Limb (tissue), 2 donors: Measurements from ENCODE around the gene TMPRSS13.

Source experiments
- DNase-seq, 2 donors: peaks; one replicate each; pipeline ENCODE4 v3.0.0-alpha.2; 2016; ENCODE audit errors: extremely low spot score in 2 of 2

TMPRSS13 gene

GRCh38 chr11:117950993-117951961 is 22.1 kb upstream of the TMPRSS13 start:
- DNase-seq = peak in 1 of 2 donors; percentile 13

GRCh38 chr11:117950301-117950700 is 21.1 kb upstream of the TMPRSS13 start:
- DNase-seq = peak in 1 of 2 donors; percentile 17

- peak in 1 of 2 donors; percentile 9 for DNase-seq
These were observed 19.9 kb upstream of the TMPRSS13 start for GRCh38 chr11:117949062-117949461.

GRCh38 chr11:117948466-117948865 is 19.3 kb upstream of the TMPRSS13 start:
- peak in 1 of 2 donors; percentile 9 for DNase-seq

GRCh38 chr11:117947751-117948150 is 18.5 kb upstream of the TMPRSS13 start:
- peak in 1 of 2 donors; percentile 6 for DNase-seq

- DNase-seq = peak; percentile 91 to 93
These were observed 17.8 kb upstream of the TMPRSS13 start for GRCh38 chr11:117946842-117947526.

GRCh38 chr11:117946156-117946841 is 17.1 kb upstream of the TMPRSS13 start:
- DNase-seq = peak in 1 of 2 donors; percentile 6

GRCh38 chr11:117945047-117945810 is 16.0 kb upstream of the TMPRSS13 start:
- DNase-seq = peak in 1 of 2 donors; percentile 4

- no peak for DNase-seq
These were observed 15.4 kb upstream of the TMPRSS13 start for GRCh38 chr11:117944554-117944953.

GRCh38 chr11:117941976-117942654 is 12.9 kb upstream of the TMPRSS13 start:
- DNase-seq = peak in 1 of 2 donors; percentile 5

GRCh38 chr11:117941163-117941707 is 12.0 kb upstream of the TMPRSS13 start:
- peak in 1 of 2 donors; percentile 13 for DNase-seq

GRCh38 chr11:117940736-117941135 is 11.5 kb upstream of the TMPRSS13 start:
- no peak for DNase-seq

- DNase-seq = no peak
These were observed 7.8 kb upstream of the TMPRSS13 start for GRCh38 chr11:117936973-117937372.

- peak in 1 of 2 donors; percentile 31 for DNase-seq
These were observed 5.5 kb upstream of the TMPRSS13 start for GRCh38 chr11:117934526-117935307.

- no peak for DNase-seq
These were observed 4.7 kb upstream of the TMPRSS13 start for GRCh38 chr11:117933930-117934329.

- no peak for DNase-seq
These were observed 4.3 kb upstream of the TMPRSS13 start for GRCh38 chr11:117933475-117933874.

- DNase-seq = no peak
These were observed 3.7 kb upstream of the TMPRSS13 start for GRCh38 chr11:117932947-117933346.

GRCh38 chr11:117932426-117932825 is 3.2 kb upstream of the TMPRSS13 start:
- DNase-seq = no peak

- no peak for DNase-seq
These were observed 2.8 kb upstream of the TMPRSS13 start for GRCh38 chr11:117931971-117932370.
